Measurements from ENCODE around the gene CCNY.

The CCNY gene

DNA sequence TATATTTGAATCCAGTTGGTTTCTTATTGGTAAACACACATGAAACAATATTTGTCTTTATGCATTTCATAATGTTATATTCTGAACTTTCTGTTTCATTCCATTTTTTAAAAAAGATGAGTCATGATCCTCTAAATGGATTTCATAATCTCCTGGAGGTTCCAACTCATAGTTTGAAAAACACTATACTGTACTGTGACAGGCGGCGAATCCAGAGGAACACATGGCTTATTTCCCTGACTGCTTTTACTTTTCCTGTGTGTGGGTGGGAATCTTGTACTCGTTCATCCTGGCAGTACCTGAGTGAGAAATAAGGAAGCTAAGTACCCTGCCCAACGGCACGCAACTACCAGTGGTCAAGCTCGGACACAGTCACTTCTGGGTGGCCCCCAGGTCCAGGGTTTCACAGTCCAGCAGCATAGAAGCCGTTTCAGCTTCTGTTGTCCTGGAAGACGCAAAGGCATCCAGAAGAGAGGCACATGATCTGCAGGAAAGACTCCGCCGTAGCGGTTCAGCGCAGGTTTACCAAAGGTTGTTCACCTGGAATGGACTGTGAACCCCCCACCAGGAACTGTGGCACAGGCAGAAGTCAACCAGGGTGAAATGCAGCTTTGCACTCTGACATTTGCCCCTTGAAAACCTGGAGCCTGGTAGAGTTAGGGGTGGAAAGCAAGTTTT lies 117.7 kb downstream of the CCNY start:
- no peak for DNase-seq (ENCODE audit: low read depth)

DNA sequence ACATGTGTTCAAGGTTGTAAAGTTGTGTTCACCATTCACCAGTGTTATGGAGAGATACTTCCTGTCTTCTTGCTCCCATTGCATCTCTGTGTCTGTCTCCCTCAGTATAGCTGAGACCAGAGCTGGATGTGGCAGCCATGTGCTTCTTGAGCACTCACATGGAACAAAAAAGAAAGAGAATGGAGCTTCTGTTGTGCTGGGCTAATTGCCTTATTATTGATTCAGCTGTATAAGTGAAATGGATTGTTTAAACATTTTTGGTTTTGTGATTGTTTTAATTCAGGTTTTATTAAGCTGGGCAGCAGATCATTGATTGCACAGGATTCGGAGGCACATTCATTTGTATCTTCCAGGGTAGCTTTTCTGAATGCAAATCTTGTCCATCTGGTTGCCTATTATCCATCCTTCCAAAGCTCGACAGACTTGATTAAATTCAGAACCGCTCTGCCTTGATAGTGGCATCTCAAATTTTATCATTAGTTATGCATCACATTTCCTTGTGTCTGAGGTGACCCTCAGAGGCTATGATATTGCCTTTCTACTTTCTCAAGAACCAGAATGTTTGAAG lies 119.9 kb downstream of the CCNY start:
- DNase-seq (ENCODE audit: low read depth) = no peak

DNA sequence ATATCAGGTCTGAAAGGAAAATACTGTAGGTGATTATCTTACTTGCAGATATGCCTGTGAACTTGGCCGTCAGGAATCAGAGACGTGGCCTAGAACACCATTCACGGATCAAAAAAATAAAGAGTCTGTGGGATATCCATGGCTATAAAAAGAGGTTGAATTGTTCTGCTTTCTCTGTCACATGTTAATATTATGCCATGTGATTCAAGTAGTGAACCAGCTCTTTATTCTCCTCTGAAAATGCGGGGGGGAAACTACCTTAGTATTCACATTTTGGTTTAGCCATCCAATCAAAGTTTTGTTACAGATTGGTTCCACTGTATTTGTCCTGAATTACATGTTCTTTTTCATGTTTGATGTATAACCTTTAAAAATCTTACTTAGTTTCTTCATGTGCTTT lies 120.5 kb downstream of the CCNY start:
- no peak for DNase-seq (ENCODE audit: low read depth)

DNA sequence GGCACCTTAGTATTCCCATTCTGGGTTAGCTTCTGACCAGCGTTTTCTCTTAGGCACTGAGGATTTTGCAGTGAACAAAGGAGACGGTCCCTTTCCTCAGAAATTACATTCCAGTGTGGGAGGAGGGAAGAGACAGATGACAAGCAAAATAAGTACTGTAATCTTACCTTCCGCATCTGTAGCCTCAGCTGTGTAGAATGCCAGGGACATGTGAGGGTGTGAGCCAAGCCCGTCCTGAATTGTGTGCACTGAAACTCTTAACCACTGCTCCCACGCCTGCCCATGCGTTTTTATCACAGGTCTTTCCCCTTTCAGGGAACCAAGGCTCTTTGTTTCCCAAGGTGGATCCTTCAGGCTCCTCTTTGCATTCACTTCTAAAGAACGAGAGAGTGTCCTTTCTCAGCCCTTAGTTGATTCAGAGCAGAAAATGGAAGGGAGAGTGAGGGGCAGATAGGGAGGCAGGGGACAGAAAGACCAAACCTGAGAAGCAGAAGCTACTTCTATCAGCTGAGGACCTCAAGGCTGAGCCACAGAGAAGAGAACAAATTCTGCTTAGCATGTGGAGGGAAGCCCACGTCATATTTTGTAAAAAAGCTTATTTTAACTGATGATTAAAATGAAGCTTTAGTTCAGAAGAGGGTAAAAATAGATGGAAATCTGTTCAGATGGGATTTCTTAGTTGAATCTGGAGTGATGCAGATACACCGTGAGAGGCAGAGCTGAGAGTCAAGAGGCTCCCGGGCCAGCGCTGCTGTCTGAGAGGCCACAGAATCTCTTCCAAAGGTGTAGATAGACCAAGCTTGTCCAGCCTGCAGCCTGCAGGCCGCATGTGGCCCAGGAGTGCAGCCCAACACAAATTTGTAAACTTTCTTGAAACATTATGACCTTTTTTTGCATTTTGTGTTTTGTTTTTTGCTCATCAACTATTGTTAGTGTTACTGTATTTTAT lies 122.5 kb downstream of the CCNY start:
- DNase-seq (ENCODE audit: low read depth) = no peak

- no peak for DNase-seq (ENCODE audit: low read depth)
Measured at GRCh38 chr10:35459449-35459847, 123.1 kb downstream of the CCNY start.

GRCh38 chr10:35460852-35461460 lies 124.6 kb downstream of the CCNY start:
- DNase-seq (ENCODE audit: low read depth) = no peak

GRCh38 chr10:35462491-35462934 lies 126.2 kb downstream of the CCNY start:
- DNase-seq (ENCODE audit: low read depth) = no peak

GRCh38 chr10:35463105-35463867 lies 127.0 kb downstream of the CCNY start:
- no peak for DNase-seq (ENCODE audit: low read depth)

- no peak for DNase-seq (ENCODE audit: low read depth)
Measured at GRCh38 chr10:35463878-35464277, 127.6 kb downstream of the CCNY start.

DNA sequence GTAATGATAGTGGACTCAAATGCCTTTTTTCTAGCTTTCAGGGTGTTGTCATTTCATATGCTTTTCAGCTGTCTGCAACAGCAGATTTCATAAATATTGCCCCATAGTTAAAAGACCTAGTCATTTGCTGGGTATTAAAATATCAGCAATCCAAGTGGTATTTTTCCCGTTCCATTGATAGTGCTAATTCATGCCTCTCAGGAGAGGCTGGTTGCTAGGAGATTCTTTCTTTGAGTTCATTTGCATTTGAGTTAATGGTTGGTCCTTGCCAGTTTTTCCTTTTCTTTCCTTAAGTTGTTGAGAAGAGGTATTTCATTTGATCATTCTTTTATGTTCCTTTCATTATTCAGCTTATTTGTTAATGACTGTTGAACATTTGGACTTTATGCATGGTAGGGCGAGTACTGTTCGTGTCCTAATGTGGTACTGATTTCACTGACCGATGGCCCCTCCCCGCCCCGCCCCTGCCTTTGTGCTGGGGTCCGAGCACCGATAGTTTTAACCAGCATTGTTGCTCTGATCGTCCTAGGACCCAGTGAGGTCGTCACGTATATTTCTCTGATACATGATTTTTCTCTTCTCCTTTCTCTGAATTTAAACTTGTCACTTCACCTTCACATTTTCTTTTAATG lies 128.6 kb downstream of the CCNY start:
- no peak for DNase-seq (ENCODE audit: low read depth)

DNA sequence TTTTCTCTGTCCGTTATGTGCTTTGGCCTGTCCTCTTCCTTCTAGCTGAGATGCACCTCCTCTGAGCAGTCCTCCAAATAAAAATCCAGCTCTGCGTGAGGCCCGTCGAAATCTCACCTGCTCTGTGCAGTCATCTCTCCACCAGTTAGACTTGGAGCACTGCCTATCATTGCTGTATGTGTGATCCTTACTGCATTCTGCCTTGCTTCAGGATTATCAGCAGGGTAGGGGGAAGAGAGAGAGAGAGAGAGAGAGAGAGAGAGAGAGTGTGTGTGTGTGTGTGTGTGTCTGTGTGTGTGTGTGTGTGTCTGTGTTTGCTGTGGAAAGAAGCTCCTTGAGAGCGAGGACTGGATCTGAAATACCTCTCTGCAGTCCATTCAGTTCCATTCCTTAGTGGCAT lies 129.4 kb downstream of the CCNY start:
- DNase-seq (ENCODE audit: low read depth) = no peak

GRCh38 chr10:35466170-35466569 lies 129.9 kb downstream of the CCNY start:
- no peak for DNase-seq (ENCODE audit: low read depth)

GRCh38 chr10:35466661-35467060 lies 130.4 kb downstream of the CCNY start:
- no peak for DNase-seq (ENCODE audit: low read depth)

- no peak for DNase-seq (ENCODE audit: low read depth)
Measured at GRCh38 chr10:35467186-35467585, 130.9 kb downstream of the CCNY start.

DNA sequence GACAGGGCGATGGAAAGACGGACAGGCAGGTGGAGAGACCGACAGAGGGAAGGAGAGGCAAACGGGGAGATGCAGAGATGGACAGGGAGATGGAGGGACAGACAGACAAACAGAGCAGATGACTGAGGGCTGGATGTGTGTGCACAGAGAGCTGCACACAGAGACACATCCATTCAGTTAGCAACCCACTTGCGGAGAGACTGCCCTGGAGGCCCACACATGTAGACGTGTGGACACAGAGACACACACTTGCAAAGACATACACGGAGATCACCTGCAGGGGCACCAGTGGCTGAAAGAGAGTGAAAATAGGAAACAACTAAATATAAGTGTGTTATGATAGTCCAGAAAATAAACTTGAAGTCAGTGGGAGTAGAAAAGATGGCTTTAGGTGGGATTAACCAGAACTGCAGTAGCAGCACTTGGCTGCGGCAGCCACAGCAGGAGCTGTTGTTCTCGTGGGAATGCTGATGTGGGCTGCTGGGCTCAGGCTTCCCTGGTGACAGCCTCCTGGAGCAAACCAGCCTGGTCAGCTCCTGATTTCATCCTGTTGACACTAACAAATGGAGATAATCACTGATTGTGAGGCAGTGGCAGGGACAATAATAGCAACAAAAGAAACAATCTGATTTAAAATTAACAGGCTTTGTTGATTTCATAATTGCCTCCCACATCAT lies 134.1 kb downstream of the CCNY start:
- DNase-seq (ENCODE audit: low read depth) = no peak

DNA sequence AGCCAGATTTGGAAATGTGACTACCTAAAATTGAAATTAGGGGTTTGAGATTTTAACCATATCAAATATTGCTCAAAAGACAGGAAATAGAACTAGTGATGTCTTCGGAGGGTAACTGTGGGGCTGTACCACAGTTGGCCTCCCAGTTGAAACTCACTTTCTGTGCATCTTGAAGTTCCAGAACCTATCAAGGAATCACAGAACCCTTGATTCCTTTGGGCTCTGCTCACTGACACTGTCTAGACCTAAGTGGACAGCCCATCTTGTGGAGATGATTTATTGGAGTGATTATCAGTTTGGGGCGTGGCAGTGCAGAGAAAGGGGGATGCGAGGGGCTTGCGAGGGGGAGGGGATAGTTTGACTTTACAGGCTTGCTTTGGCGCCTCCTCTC lies 134.6 kb downstream of the CCNY start:
- DNase-seq (ENCODE audit: low read depth) = no peak

DNA sequence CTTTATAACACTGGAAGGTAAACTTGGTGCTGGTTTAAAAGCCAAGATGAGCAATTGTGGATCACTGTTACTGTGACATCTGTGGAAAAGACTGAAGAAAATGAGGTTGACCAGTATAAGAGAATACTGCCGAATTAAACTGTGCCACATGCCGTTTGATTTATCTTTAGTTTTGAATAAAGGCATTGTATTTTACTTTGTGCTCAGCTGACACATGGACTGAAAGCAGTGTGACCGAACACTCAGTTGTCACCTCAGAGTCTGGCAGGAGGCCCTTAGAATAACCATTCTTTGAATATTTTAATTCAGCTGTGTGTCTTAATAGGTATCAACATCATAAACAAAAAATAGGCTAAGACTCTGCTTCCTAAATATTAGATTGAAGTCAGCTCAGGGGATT lies 135.1 kb downstream of the CCNY start:
- no peak for DNase-seq (ENCODE audit: low read depth)

DNA sequence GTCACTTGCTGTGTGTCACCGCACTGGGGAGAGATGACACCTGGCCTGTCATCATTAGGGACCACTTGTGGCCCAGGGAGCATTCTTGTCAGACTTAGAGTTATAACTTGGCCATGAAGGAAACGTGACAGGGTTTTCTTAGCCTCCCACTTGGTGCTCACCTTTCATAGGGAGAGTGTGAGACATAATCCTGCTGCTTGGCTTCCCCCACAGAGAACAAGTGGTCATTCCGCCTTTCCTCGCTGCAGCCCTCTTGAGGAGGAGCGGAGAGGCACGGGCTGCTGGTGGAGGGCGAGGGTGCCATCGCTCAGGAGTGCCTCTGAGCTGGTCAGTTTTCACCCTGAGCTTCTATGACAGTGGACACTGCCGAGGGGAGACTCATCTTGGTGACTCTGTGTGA lies 143.8 kb downstream of the CCNY start:
- DNase-seq (ENCODE audit: low read depth) = no peak

DNA sequence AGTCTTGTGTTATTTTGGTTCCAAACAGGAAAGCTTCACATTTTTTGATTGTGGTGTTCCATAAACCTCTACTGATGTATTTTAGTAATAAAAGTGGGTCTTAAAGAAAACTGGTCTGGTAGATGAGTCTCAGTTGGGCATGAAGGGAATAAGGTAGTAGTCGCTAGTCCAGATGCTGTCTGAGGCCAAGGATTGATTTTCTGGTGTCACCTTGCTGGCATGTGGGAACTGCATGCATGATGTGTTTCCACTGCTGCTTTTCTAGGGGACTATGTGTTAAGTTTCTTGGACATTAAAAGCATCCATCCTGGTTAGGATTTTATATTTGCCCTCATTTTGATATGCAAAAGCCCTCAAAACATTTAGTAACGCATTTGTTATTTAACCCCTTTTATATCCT lies 145.1 kb downstream of the CCNY start:
- DNase-seq (ENCODE audit: low read depth) = no peak

DNA sequence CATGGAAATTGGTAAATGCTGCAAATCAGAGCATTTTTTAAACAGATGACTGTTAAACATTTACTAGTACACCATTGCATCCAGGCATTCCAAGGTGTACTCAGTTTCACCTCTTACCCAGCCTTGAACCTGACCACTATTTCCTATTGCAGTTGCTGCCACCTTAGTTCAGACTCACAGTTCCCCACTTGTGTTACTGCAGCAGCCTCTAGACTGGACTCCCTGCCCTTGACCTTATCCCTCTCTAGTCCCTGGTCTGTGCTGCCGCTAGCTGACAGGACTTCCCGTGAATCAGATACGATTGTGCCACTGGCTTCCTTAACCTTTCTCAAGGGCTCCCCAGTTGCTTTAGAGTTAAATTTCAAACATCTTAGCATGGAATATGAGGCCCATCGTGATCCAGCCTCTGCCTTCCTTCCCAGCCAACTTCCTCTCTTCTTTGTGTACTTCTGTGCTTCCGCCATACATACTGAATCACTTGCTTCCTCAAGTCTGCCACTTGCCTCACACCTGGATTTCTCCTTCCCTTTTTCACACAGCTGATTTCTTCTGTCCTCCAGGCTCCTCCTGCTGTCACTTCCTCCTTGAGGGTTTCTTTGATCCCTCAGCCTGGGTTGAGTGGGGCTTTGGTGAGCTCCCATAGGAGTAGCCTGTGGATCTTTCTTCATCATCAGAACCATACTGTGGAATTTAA lies 150.1 kb downstream of the CCNY start:
- no peak for DNase-seq (ENCODE audit: low read depth)

Measured in HS-27A (cell line).